NB4 (cell line): ENCODE measurements around the gene RRAD.
"Not testable (repeated sequence)": the region's sequence is repeated elsewhere in the genome, so short reads cannot be mapped to it uniquely, and the experiment has no call there.

Experiments used
- DNase-seq: peaks from one replicate; pipeline ENCODE4 v3.0.0; 2010; ENCODE audit warnings: low read depth
- H3K4me3 ChIP-seq: one replicate; pipeline ENCODE4 v1.5.1; 2011; ENCODE audit warnings: mild to moderate bottlenecking, low read depth, low read length, moderate library complexity
- CTCF ChIP-seq: IDR thresholded peaks from one replicate; pipeline ENCODE4 v1.5.1; 2012; ENCODE audit warnings: low read depth, low read length
- MAX ChIP-seq: IDR thresholded peaks from 2 replicates; pipeline ENCODE4 v1.6.1; 2011; ENCODE audit warnings: low read depth, low read length
- MYC ChIP-seq: IDR thresholded peaks from 2 replicates; pipeline ENCODE4 v1.6.1; 2011; ENCODE audit warnings: low read depth, low read length
- POLR2A ChIP-seq: IDR thresholded peaks from 2 replicates; pipeline ENCODE4 v1.6.1; 2011; ENCODE audit warnings: mild to moderate bottlenecking; ENCODE audit not compliant: insufficient read length; ENCODE audit errors: extremely low read depth

Gene RRAD

GRCh38 chr16:66898933-66899309 is 26.4 kb downstream of the RRAD start:
- DNase-seq, result no peak
- TF ChIP-seq MYC, result no peak
- TF ChIP-seq CTCF, result no peak
- TF ChIP-seq MAX, result no peak
- no peak for TF ChIP-seq POLR2A
- H3K4me3 ChIP-seq, result no peak overlapping the region

GRCh38 chr16:66898207-66898606 is 27.1 kb downstream of the RRAD start:
- TF ChIP-seq CTCF (no peak), MYC (no peak), POLR2A (no peak), MAX (no peak)
- DNase-seq, result no peak
- no peak overlapping the region for H3K4me3 ChIP-seq

- H3K4me3 ChIP-seq, DNase-seq: not testable (repeated sequence)
These were observed 28.7 kb downstream of the RRAD start for GRCh38 chr16:66896682-66897081.

GRCh38 chr16:66895999-66896398 is 29.3 kb downstream of the RRAD start:
- no peak for DNase-seq
- H3K4me3 ChIP-seq, result no peak overlapping the region
- no peak for TF ChIP-seq POLR2A
- no peak for TF ChIP-seq MYC
- no peak for TF ChIP-seq CTCF
- no peak for TF ChIP-seq MAX

- TF ChIP-seq CTCF (no peak), MYC (no peak), MAX (no peak)
- DNase-seq, result no peak
- H3K4me3 ChIP-seq, result no peak overlapping the region
These were observed 29.7 kb downstream of the RRAD start for GRCh38 chr16:66895689-66895979.

GRCh38 chr16:66894948-66895688 is 30.2 kb downstream of the RRAD start:
- peak; percentile 82 for DNase-seq
- TF ChIP-seq CTCF (peak; percentile 94), POLR2A (no peak)
- no peak overlapping the region for H3K4me3 ChIP-seq

GRCh38 chr16:66894055-66894454 is 31.3 kb downstream of the RRAD start:
- DNase-seq, result no peak
- H3K4me3 ChIP-seq, result no peak overlapping the region
- no peak for TF ChIP-seq POLR2A
- no peak for TF ChIP-seq MYC
- TF ChIP-seq MAX, result no peak
- no peak for TF ChIP-seq CTCF
